A549 (cell line): ENCODE data around the gene OCIAD1. TPM values are rescaled to one million over a fixed set of nuclear protein-coding genes. Genes with fewer than 3 reads are reported as not detected.
"Not testable (repeated sequence)": the region's sequence is repeated elsewhere in the genome, so short reads cannot be mapped to it uniquely, and the experiment has no call there.

Experiments
- ATAC-seq, 2 experiments: fragments of 200-7000 bp in 1 of 2; fragments of >200 bp in 1 of 2; cut with Nextera tagmentation in 1 of 2; cut with Tn5 transposase in 1 of 2; 3 replicates each; pipeline versions ENCODE4 v1.8.0 to v1.9.1; 2018 to 2020; ENCODE audit warnings: mild to moderate bottlenecking in 1 of 2, moderate library complexity in 1 of 2
- CTCF ChIA-PET: fragments of 300-600 bp; sonication (Branson Sonifier 250); formaldehyde crosslinking; extraction: SDS; loops from one replicate; lab custom pipeline; 2021; ENCODE audit warnings: antibody characterized with exemption, inconsistent platforms; lab: Yijun Ruan, JAX
- POLR2A ChIA-PET: fragments of 350-600 bp; formaldehyde crosslinking; extraction: SDS; loops from one replicate; lab custom pipeline; 2021; ENCODE audit warnings: antibody characterized with exemption, inconsistent platforms; lab: Yijun Ruan, JAX
- DNase-seq, 2 experiments: peaks; one replicate each; pipeline versions ENCODE4 v3.0.0 to v3.0.0-alpha.2; 2011 to 2016; ENCODE audit warnings: low read depth in 1 of 2, low spot score in 1 of 2
- FAIRE-seq: peaks from 2 replicates; lab custom pipeline; 2011; peaks lifted over from hg19 to GRCh38; lab: Jason Lieb, UNC
- H3K27ac ChIP-seq, 2 experiments: fragments of >200 bp; sonication (Bioruptor Twin); formaldehyde crosslinking; 3 replicates each; pipeline ENCODE4 v1.5.1; 2016 to 2017
- H3K4me1 ChIP-seq: fragments of >200 bp; sonication (Bioruptor Twin); formaldehyde crosslinking; 3 replicates; pipeline ENCODE4 v1.6.1; 2016
- H3K4me2 ChIP-seq: fragments of >200 bp; sonication (Bioruptor Twin); formaldehyde crosslinking; 3 replicates; pipeline ENCODE4 v1.6.1; 2016
- H3K4me3 ChIP-seq: fragments of >200 bp; sonication (Bioruptor Twin); formaldehyde crosslinking; 3 replicates; pipeline ENCODE4 v1.5.1; 2016
- H3K9me3 ChIP-seq: fragments of >200 bp; sonication (Bioruptor Twin); formaldehyde crosslinking; 3 replicates; pipeline ENCODE4 v1.6.1; 2016
- CEBPB ChIP-seq, 2 experiments: fragments of >200 bp in 1 of 2; sonication (Bioruptor Twin) in 1 of 2; formaldehyde crosslinking in 1 of 2; IDR thresholded peaks; 2 replicates each; pipeline ENCODE4 v1.6.1; 2012 to 2016
- CHD4 ChIP-seq: fragments of 200-600 bp; sonication (generic); IDR thresholded peaks from 2 replicates; pipeline ENCODE4 v1.6.1; 2016; ENCODE audit warnings: antibody characterized with exemption, mild to moderate bottlenecking, borderline replicate concordance
- E2F6 ChIP-seq: IDR thresholded peaks from 2 replicates; pipeline ENCODE4 v1.6.1; 2012; ENCODE audit warnings: low read depth, borderline replicate concordance
- EHF ChIP-seq: fragments of 250-450 bp; sonication (Bioruptor Pico); IDR thresholded peaks from 2 replicates; pipeline ENCODE4 v1.5.0; 2020; ENCODE audit warnings: mild to moderate bottlenecking
- EHMT2 ChIP-seq: fragments of 200-600 bp; sonication (generic); IDR thresholded peaks from 2 replicates; pipeline ENCODE4 v1.6.1; 2016; ENCODE audit warnings: antibody characterized with exemption, low read depth, mild to moderate bottlenecking, moderate library complexity
- ESRRA ChIP-seq: fragments of 150-350 bp; IDR thresholded peaks from 2 replicates; pipeline ENCODE4 v1.6.1; 2014; ENCODE audit warnings: mild to moderate bottlenecking, low read length, borderline replicate concordance
- FOSB ChIP-seq: fragments of 250-450 bp; sonication (Bioruptor Pico); IDR thresholded peaks from 2 replicates; pipeline ENCODE4 v1.5.0; 2020; ENCODE audit warnings: mild to moderate bottlenecking, moderate library complexity
- HDAC2 ChIP-seq: fragments of 200-600 bp; sonication (generic); IDR thresholded peaks from 2 replicates; pipeline ENCODE4 v1.6.1; 2016
- HEYL ChIP-seq: fragments of 250-450 bp; sonication (Bioruptor Pico); IDR thresholded peaks from 2 replicates; pipeline ENCODE4 v1.8.0; 2021; ENCODE audit warnings: mild to moderate bottlenecking, moderate library complexity
- HOXB5 ChIP-seq: fragments of 250-450 bp; sonication (Bioruptor Pico); IDR thresholded peaks from 2 replicates; pipeline ENCODE4 v1.5.0; 2020; ENCODE audit warnings: mild to moderate bottlenecking, moderate library complexity
- JUNB ChIP-seq: fragments of >200 bp; sonication (Bioruptor Twin); formaldehyde crosslinking; IDR thresholded peaks from 2 replicates; pipeline ENCODE4 v1.6.1; 2016
- KDM1A ChIP-seq: fragments of 200-600 bp; sonication (generic); IDR thresholded peaks from 2 replicates; pipeline ENCODE4 v1.6.1; 2016; ENCODE audit warnings: low read depth, mild to moderate bottlenecking
- NFE2L2 ChIP-seq: fragments of 150-350 bp; conservative IDR thresholded peaks from 2 replicates; pipeline ENCODE4 v1.6.1; 2014; ENCODE audit warnings: low read length
- NPAS2 ChIP-seq: fragments of 250-450 bp; sonication (Bioruptor Pico); IDR thresholded peaks from 2 replicates; pipeline ENCODE4 v1.8.0; 2022; ENCODE audit warnings: mild to moderate bottlenecking, moderate library complexity, borderline replicate concordance
- PHF8 ChIP-seq: fragments of 200-600 bp; sonication (generic); IDR thresholded peaks from 2 replicates; pipeline ENCODE4 v1.6.1; 2016; ENCODE audit warnings: low read depth, mild to moderate bottlenecking, antibody characterized with exemption, moderate library complexity, borderline replicate concordance
- RAD21 ChIP-seq, 2 experiments: fragments of >200 bp in 1 of 2; sonication (Bioruptor Twin) in 1 of 2; formaldehyde crosslinking in 1 of 2; IDR thresholded peaks in 1 of 2; conservative IDR thresholded peaks in 1 of 2; 2 replicates in 1 of 2; 3 replicates in 1 of 2; pipeline ENCODE4 v1.6.1; 2012 to 2018; ENCODE audit warnings: inconsistent platforms in 1 of 2
- RCOR1 ChIP-seq: fragments of 150-350 bp; IDR thresholded peaks from 2 replicates; pipeline ENCODE4 v1.6.1; 2014; ENCODE audit warnings: antibody characterized with exemption, low read length, low read depth
- RFX5 ChIP-seq: fragments of 450-650 bp; IDR thresholded peaks from 2 replicates; pipeline ENCODE4 v1.7.1; 2014; ENCODE audit warnings: antibody characterized with exemption, mild to moderate bottlenecking, moderate library complexity
- SMC3 ChIP-seq: fragments of >200 bp; sonication (Bioruptor Twin); formaldehyde crosslinking; IDR thresholded peaks from 3 replicates; pipeline ENCODE4 v1.6.1; 2018; ENCODE audit warnings: inconsistent platforms
- TFCP2L1 ChIP-seq: fragments of 250-450 bp; sonication (Bioruptor Pico); IDR thresholded peaks from 2 replicates; pipeline ENCODE4 v1.5.0; 2021; ENCODE audit warnings: mild to moderate bottlenecking
- ZNF302 ChIP-seq: fragments of 250-450 bp; sonication (Bioruptor Pico); IDR thresholded peaks from 2 replicates; pipeline ENCODE4 v1.9.0; 2021; ENCODE audit warnings: inconsistent platforms, mild to moderate bottlenecking, moderate library complexity
- ZSCAN20 ChIP-seq: fragments of 250-450 bp; sonication (Bioruptor Pico); IDR thresholded peaks from 2 replicates; pipeline ENCODE4 v1.8.0; 2022; ENCODE audit warnings: mild to moderate bottlenecking, moderate library complexity
- WGBS: methylation state at CpG from one replicate; pipeline ENCODE4 v1.1.6; 2017; ENCODE audit errors: missing lambda C conversion rate; 5-methylcytosine and 5-hydroxymethylcytosine counted together
- polyA plus RNA-seq, 4 experiments: library from polyadenylated mRNA; depleted of rRNA in 3 of 4; stranded (reverse); fragments of >200 nt; fragmentation: RNase III in 1 of 4; extraction: RNeasy Plus Mini Kit Qiagen cat#74134 plus additional on column Dnase treatment in 1 of 4; gene quantifications; 2 replicates in 3 of 4; 3 replicates in 1 of 4; pipeline ENCODE4 v1.2.3, GENCODE V29; 2011 to 2017

Gene OCIAD1
- polyA plus RNA-seq, 2 of the 4 experiments (the other 2 are of a cell fraction): 156 to 210 TPM

- Histone ChIP-seq H3K4me3 (no peak overlapping the region), H3K4me1 (no peaks in the 10 kb centered on the region), H3K4me2 (no peak overlapping the region), H3K9me3 (no peaks in the 10 kb centered on the region), H3K27ac (no peak overlapping the region)
- ATAC-seq (no peak), DNase-seq (no peak), FAIRE-seq (no peak)
- ChIA-PET POLR2A (no interaction called here), CTCF (interaction anchor here (0.6 kb wide), 1 partner anchor 11 kb away, joined by 4 read pairs; no protein-coding TSS in a partner anchor)
- TF ChIP-seq SMC3: no peak
- WGBS: 76% methylated on average over 3 of the region's 3 CpGs
Observed at GRCh38 chr4:48795108-48795507, 35.8 kb upstream of the OCIAD1 start.

GRCh38 chr4:48796191-48796926, 34.5 kb upstream of the OCIAD1 start:
- H3K4me1 ChIP-seq: no peaks in the 10 kb centered on the region
- 68% methylated on average over 2 of the region's 2 CpGs for WGBS
- no peak for TF ChIP-seq HEYL (CRISPR knock-in tag)
- TF ChIP-seq, all 56 proteins: peak for 0
- ATAC-seq (no peak), DNase-seq (no peak), FAIRE-seq (no peak)
- ChIA-PET CTCF (no interaction called here), POLR2A (no interaction called here)
- no peaks in the 10 kb centered on the region for H3K9me3 ChIP-seq
- no peak overlapping the region for H3K27ac ChIP-seq
- no peak overlapping the region for H3K4me2 ChIP-seq
- H3K4me3 ChIP-seq: no peak overlapping the region

GRCh38 chr4:48796927-48797679, 33.8 kb upstream of the OCIAD1 start:
- TF ChIP-seq HDAC2 (no peak), RAD21 (conservative IDR thresholded peaks at IDR 0.05 in 1 of 2, IDR thresholded peaks at IDR 0.05 in 1 of 2) (no peak)
- Histone ChIP-seq H3K27ac (no peak overlapping the region), H3K4me2 (no peak overlapping the region), H3K9me3 (no peaks in the 10 kb centered on the region), H3K4me3 (no peak overlapping the region), H3K4me1 (peaks cover 7% of the 10 kb centered on the region; the same call in 2 of the 3 replicates)
- ATAC-seq (no peak), FAIRE-seq (no peak), DNase-seq (no peak)
- ChIA-PET CTCF (interaction anchor here (1.0 kb wide), 1 partner anchor 11 kb away, joined by 3 read pairs; no protein-coding TSS in a partner anchor), POLR2A (interaction anchor here (0.9 kb wide), 1 partner anchor 17 kb away, joined by 4 read pairs; no protein-coding TSS in a partner anchor)
- 44% methylated on average over 1 of the region's 1 CpG for WGBS

- ATAC-seq: no peak
Observed at GRCh38 chr4:48798117-48798516, 32.8 kb upstream of the OCIAD1 start.

GRCh38 chr4:48799157-48799556, 31.7 kb upstream of the OCIAD1 start:
- Histone ChIP-seq H3K4me3 (no peak overlapping the region), H3K27ac (no peak overlapping the region), H3K9me3 (no peaks in the 10 kb centered on the region), H3K4me1 (peaks cover 13% of the 10 kb centered on the region; the same call in 2 of the 3 replicates), H3K4me2 (no peak overlapping the region)
- no peak for TF ChIP-seq RFX5
- no peak for TF ChIP-seq NPAS2 (CRISPR knock-in tag)
- no peak for TF ChIP-seq HDAC2
- 53% methylated on average over 2 of the region's 2 CpGs for WGBS
- FAIRE-seq (no peak), ATAC-seq (no peak), DNase-seq (no peak)
- ChIA-PET CTCF (interaction anchor here (0.6 kb wide), 1 partner anchor 714 kb away, joined by 5 read pairs; no protein-coding TSS in a partner anchor), POLR2A (no interaction called here)

More at GRCh38 chr4:48798117-48798516, 32.8 kb upstream of the OCIAD1 start:
- no peak for FAIRE-seq
- TF ChIP-seq KDM1A: no peak
- no peak for TF ChIP-seq SMC3
- TF ChIP-seq RCOR1: no peak
- no peak for TF ChIP-seq TFCP2L1 (CRISPR knock-in tag)
- no peak for TF ChIP-seq ZNF302 (CRISPR knock-in tag)
- TF ChIP-seq E2F6: no peak
- no peak for TF ChIP-seq PHF8
- no peak for TF ChIP-seq NFE2L2
- no peak for TF ChIP-seq EHF (CRISPR knock-in tag)
- no peak for TF ChIP-seq CEBPB (IDR thresholded peaks at IDR 0.05)
- no peak for TF ChIP-seq CHD4
- no peak for TF ChIP-seq ESRRA
- no peak for TF ChIP-seq HOXB5 (CRISPR knock-in tag)
- no peak for TF ChIP-seq FOSB (CRISPR knock-in tag)
- TF ChIP-seq ZSCAN20 (CRISPR knock-in tag): no peak
- no peak for TF ChIP-seq EHMT2
- TF ChIP-seq JUNB: no peak
- 77% methylated on average over 2 of the region's 2 CpGs for WGBS
- Histone ChIP-seq H3K4me1 (peaks cover 13% of the 10 kb centered on the region; the same call in 2 of the 3 replicates), H3K4me2 (no peak overlapping the region), H3K9me3 (no peaks in the 10 kb centered on the region), H3K4me3 (no peak overlapping the region), H3K27ac (no peak overlapping the region)
- ChIA-PET CTCF (interaction anchor here (1.0 kb wide), 1 partner anchor 10 kb away, joined by 3 read pairs; no protein-coding TSS in a partner anchor), POLR2A (interaction anchor here (0.9 kb wide), 1 partner anchor 18 kb away, joined by 4 read pairs; no protein-coding TSS in a partner anchor)
- no peak for DNase-seq

GRCh38 chr4:48800155-48800554, 30.7 kb upstream of the OCIAD1 start:
- H3K4me3 ChIP-seq, POLR2A ChIA-PET, DNase-seq, H3K4me2 ChIP-seq, ATAC-seq, H3K27ac ChIP-seq, CTCF ChIA-PET, H3K9me3 ChIP-seq, FAIRE-seq: not testable (repeated sequence)
- H3K4me1 ChIP-seq: peaks cover 13% of the 10 kb centered on the region; the same call in 2 of the 3 replicates
- 84% methylated on average over 2 of the region's 2 CpGs for WGBS
